Activated naive CD4-positive, alpha-beta T cell treated with anti-CD3 and anti-CD28 coated beads, Interleukin-2, amount 50 U/mL, for 72 hours (primary cell): ENCODE results near the gene GTF3C4. TPM values are rescaled to one million over a fixed set of nuclear protein-coding genes. Genes with fewer than 3 reads are reported as not detected.

Experiments used
- ATAC-seq, 2 donors: fragments of 150-1000 bp; cut with Tn5 transposase; 2 replicates each; pipeline ENCODE4 v1.10.0; 2021; ENCODE audit warnings: mild to moderate bottlenecking in 2 of 2, moderate library complexity in 2 of 2
- DNase-seq, 2 donors: peaks; one replicate each; pipeline ENCODE4 v3.0.0; 2021 to 2022; ENCODE audit warnings: low spot score in 2 of 2
- H3K27ac Mint-ChIP-seq, 2 donors: one replicate each; pipeline ENCODE4 v1.8.0; 2022; ENCODE audit warnings: mild to moderate bottlenecking in 2 of 2, mixed read lengths in 2 of 2
- H3K36me3 Mint-ChIP-seq, 2 donors: one replicate each; pipeline ENCODE4 v1.8.0; 2022; ENCODE audit warnings: mixed read lengths in 2 of 2
- H3K9me3 Mint-ChIP-seq, 2 donors: one replicate each; pipeline ENCODE4 v1.8.0; 2022; ENCODE audit warnings: mixed read lengths in 2 of 2
- total RNA-seq, 2 donors: library from RNA; stranded (reverse); gene quantifications; one replicate each; pipeline ENCODE4 v1.2.3, GENCODE V29; 2022

The GTF3C4 gene, protein sequence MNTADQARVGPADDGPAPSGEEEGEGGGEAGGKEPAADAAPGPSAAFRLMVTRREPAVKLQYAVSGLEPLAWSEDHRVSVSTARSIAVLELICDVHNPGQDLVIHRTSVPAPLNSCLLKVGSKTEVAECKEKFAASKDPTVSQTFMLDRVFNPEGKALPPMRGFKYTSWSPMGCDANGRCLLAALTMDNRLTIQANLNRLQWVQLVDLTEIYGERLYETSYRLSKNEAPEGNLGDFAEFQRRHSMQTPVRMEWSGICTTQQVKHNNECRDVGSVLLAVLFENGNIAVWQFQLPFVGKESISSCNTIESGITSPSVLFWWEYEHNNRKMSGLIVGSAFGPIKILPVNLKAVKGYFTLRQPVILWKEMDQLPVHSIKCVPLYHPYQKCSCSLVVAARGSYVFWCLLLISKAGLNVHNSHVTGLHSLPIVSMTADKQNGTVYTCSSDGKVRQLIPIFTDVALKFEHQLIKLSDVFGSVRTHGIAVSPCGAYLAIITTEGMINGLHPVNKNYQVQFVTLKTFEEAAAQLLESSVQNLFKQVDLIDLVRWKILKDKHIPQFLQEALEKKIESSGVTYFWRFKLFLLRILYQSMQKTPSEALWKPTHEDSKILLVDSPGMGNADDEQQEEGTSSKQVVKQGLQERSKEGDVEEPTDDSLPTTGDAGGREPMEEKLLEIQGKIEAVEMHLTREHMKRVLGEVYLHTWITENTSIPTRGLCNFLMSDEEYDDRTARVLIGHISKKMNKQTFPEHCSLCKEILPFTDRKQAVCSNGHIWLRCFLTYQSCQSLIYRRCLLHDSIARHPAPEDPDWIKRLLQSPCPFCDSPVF
- 10 to 100 TPM in 1 of 2 donors, 1 to 10 TPM in 1; 7.8 to 15.2 TPM for total RNA-seq

GRCh38 chr9:132670457-132671391 is at the start of gene GTF3C4:
Gene GTF3C4, plus strand, starts transcription at chr9:132670464. Its CDS starts 135 bp downstream, at chr9:132670599.
- ATAC-seq (peak; percentile 58 to 70), DNase-seq (peak; percentile 42 to 75)
- Mint-ChIP-seq H3K27ac (peak within 1 kb of the TSS; percentile 95 to 98), H3K9me3 (peaks cover 0 to 4% of the 10 kb centered on the region in 2 donors), H3K36me3 (peaks cover 13 to 27% of the 10 kb centered on the region in 2 donors)

GRCh38 chr9:132622159-132622558 is 48.1 kb upstream of the GTF3C4 start:
- ATAC-seq (no peak), DNase-seq (no peak)
- Mint-ChIP-seq H3K9me3 (no peaks in the 10 kb centered on the region), H3K27ac (no peak overlapping the region), H3K36me3 (peaks cover 8 to 16% of the 10 kb centered on the region in 2 donors)

DNA sequence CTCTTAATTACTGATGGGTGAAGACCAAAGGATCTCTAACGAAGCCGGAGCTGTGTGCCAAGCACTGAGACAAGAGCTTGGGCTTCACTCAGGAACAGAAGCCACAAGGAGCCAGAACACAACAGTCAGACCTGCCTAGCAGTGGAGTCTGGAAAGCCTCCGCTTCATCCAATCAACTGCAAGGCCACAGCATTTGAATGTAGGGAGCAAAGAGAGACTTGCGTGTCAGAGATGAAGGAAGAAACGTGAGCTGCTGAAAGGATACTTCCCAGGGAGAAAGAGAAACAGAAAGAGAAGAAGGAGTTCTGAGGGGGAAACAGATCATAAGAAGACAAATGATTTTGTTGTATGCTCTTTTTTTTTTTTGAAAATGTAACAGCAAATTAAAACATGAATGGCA is 44.0 kb upstream of the GTF3C4 start:
- peaks cover 8 to 14% of the 10 kb centered on the region in 2 donors for H3K36me3 Mint-ChIP-seq
- H3K27ac Mint-ChIP-seq: peak overlapping the region in 1 of 2 donors; percentile 81
- no peak for ATAC-seq
- no peak for DNase-seq
- H3K9me3 Mint-ChIP-seq: no peaks in the 10 kb centered on the region

- Mint-ChIP-seq H3K9me3 (no peaks in the 10 kb centered on the region), H3K27ac (no peak overlapping the region), H3K36me3 (peaks cover 8 to 14% of the 10 kb centered on the region in 2 donors)
- ATAC-seq (no peak), DNase-seq (no peak)
Observed at GRCh38 chr9:132627106-132627505, 43.2 kb upstream of the GTF3C4 start.

- H3K9me3 Mint-ChIP-seq: no peaks in the 10 kb centered on the region
- ATAC-seq (no peak), DNase-seq (no peak)
- peaks cover 8 to 14% of the 10 kb centered on the region in 2 donors for H3K36me3 Mint-ChIP-seq
- H3K27ac Mint-ChIP-seq: peak overlapping the region in 1 of 2 donors; percentile 48
Observed at GRCh38 chr9:132627594-132627993, 42.7 kb upstream of the GTF3C4 start.

GRCh38 chr9:132628746-132629145 is 41.5 kb upstream of the GTF3C4 start:
- peaks cover 13 to 14% of the 10 kb centered on the region in 2 donors for H3K36me3 Mint-ChIP-seq
- no peak for ATAC-seq
- no peaks in the 10 kb centered on the region for H3K9me3 Mint-ChIP-seq
- H3K27ac Mint-ChIP-seq: no peak overlapping the region
- no peak for DNase-seq

DNA sequence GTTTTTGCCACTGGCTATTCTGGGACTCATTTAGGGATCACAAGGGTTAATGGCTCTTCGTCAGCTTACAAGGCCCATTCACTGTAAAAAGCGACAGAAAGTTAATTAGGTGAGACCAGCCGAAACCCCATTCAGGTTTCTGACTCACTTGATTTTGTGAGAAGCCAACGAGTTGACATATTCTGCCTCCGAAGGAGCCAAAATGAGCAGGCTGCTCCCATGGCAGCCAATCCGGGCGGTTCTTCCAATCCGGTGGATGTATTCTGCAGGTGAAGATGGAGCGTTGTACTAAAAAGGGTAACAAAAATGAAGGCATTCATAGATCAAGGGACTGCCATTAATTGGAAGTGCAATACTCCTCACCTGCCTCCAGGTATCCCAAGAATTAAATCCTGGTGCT is 40.1 kb upstream of the GTF3C4 start:
- DNase-seq: no peak
- Mint-ChIP-seq H3K36me3 (peaks cover 12 to 14% of the 10 kb centered on the region in 2 donors), H3K9me3 (no peaks in the 10 kb centered on the region), H3K27ac (no peak overlapping the region)
- no peak for ATAC-seq

DNA sequence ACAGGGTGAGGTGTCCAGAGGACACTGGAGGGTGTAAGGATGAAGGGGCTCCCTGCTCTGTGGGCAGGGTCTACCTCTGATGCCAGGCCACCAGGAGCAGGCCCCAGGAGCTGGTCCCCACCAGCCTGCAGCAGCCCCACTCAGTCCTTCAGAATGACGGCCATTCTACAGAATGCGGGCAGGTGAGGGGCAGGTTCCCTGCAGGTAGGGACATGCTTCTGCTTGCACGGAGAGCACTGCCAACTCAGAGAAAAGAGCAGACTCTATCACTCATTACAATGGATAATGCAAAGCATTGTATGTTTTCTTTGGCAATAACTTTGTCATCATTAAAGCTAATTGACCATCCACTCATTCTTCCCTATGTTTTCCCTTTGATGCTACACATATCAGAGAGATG is 39.5 kb upstream of the GTF3C4 start:
- peaks cover 6 to 14% of the 10 kb centered on the region in 2 donors for H3K36me3 Mint-ChIP-seq
- H3K9me3 Mint-ChIP-seq: no peaks in the 10 kb centered on the region
- DNase-seq: no peak
- ATAC-seq: no peak
- H3K27ac Mint-ChIP-seq: no peak overlapping the region

DNA sequence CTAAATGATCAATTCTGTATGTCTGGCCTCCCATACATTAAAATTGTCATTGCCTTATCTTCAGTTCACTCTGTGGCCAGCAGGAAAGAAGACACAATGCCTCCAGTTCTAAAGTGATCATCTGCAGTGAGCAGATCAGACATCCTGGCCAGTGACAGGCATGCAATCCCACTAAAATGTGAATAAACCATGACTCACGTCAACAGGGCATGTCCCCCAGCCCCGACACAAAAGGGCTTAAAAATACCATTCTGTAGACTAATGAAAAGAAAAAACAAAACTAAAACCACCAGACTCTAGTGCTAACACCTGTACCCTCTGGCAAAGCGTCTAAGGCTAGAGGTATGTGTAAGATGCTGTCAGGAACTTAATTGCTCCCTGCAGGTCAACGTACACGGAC is 39.0 kb upstream of the GTF3C4 start:
- ATAC-seq: no peak
- no peak for DNase-seq
- H3K36me3 Mint-ChIP-seq: peaks cover 6 to 10% of the 10 kb centered on the region in 2 donors
- no peaks in the 10 kb centered on the region for H3K9me3 Mint-ChIP-seq
- H3K27ac Mint-ChIP-seq: no peak overlapping the region

- Mint-ChIP-seq H3K9me3 (no peaks in the 10 kb centered on the region), H3K36me3 (peaks cover 6 to 9% of the 10 kb centered on the region in 2 donors), H3K27ac (no peak overlapping the region)
- ATAC-seq (no peak), DNase-seq (no peak)
Observed at GRCh38 chr9:132631685-132632084, 38.6 kb upstream of the GTF3C4 start.

DNA sequence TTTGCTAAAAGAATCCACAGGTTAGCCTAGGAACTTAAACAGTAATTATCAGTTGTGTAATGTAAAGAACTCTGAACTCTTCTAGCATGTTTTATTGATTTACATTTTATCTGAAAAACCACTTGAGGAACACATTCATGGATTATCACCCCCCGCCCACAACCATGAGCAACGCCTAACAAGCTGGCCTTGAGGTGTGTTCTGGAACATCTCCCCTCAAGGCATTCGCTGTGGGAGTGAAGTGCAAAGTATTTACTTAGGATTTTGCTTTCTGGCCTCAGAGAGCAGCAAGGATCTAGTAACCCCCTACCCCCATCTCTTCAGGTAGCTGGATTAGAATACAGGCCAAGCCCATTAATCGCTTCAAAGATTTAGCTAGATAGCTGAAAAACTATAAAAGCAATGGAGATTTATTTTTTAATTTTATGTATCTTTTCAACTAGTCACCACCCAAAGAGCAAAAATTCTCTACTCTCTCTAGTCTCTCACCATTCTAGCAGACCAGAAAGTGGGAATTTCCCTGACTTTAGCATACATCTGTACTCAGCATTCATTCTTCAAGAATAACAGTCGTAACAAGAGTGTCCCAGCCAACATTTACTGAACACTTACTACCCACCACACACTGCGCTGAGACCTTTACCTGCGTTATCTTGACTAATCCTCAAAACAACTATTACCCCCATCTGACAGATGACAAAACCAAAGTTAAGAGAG is 37.7 kb upstream of the GTF3C4 start:
- no peak for ATAC-seq
- no peak overlapping the region for H3K27ac Mint-ChIP-seq
- DNase-seq: no peak
- no peaks in the 10 kb centered on the region for H3K9me3 Mint-ChIP-seq
- peaks cover 8 to 17% of the 10 kb centered on the region in 2 donors for H3K36me3 Mint-ChIP-seq

GRCh38 chr9:132634327-132634726 is 35.9 kb upstream of the GTF3C4 start:
- no peaks in the 10 kb centered on the region for H3K9me3 Mint-ChIP-seq
- no peak overlapping the region for H3K27ac Mint-ChIP-seq
- ATAC-seq: no peak
- peaks cover 11 to 16% of the 10 kb centered on the region in 2 donors for H3K36me3 Mint-ChIP-seq
- DNase-seq: no peak

DNA sequence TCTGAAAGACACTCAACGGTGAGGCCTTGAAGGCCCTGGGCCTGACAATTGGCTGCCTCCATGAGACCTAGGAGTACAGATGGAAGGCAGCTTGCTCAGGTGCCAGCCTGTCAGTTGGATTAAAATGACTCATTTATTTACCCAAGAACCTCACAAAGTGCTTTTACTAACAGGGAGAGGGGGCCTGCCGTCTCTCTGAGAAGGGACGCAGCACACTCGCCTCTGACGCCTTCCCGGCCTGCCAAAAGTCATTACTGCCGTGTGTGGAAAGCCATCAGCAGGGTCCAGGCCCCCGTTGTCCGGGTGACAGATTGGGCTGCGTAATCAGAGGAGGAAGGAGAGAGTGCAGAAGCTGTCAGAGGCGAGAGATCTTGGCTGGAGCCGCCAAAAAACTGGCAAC is 32.9 kb upstream of the GTF3C4 start:
- Mint-ChIP-seq H3K36me3 (peaks cover 11 to 13% of the 10 kb centered on the region in 2 donors), H3K9me3 (no peaks in the 10 kb centered on the region), H3K27ac (no peak overlapping the region)
- DNase-seq: no peak
- ATAC-seq: no peak

- H3K27ac Mint-ChIP-seq: no peak overlapping the region
- H3K36me3 Mint-ChIP-seq: peaks cover 11 to 13% of the 10 kb centered on the region in 2 donors
Observed at GRCh38 chr9:132637801-132638200, 32.5 kb upstream of the GTF3C4 start.

GRCh38 chr9:132638240-132638639 is 32.0 kb upstream of the GTF3C4 start:
- ATAC-seq (no peak), DNase-seq (no peak)
- Mint-ChIP-seq H3K9me3 (no peaks in the 10 kb centered on the region), H3K36me3 (peaks cover 10 to 13% of the 10 kb centered on the region in 2 donors), H3K27ac (no peak overlapping the region)

More at GRCh38 chr9:132637801-132638200, 32.5 kb upstream of the GTF3C4 start:
- H3K9me3 Mint-ChIP-seq: no peaks in the 10 kb centered on the region
- DNase-seq (no peak), ATAC-seq (no peak)

GRCh38 chr9:132639322-132639721 is 30.9 kb upstream of the GTF3C4 start:
- no peak overlapping the region for H3K27ac Mint-ChIP-seq
- ATAC-seq (no peak), DNase-seq (no peak)
- H3K9me3 Mint-ChIP-seq: no peaks in the 10 kb centered on the region
- peaks cover 6 to 13% of the 10 kb centered on the region in 2 donors for H3K36me3 Mint-ChIP-seq
